Embryonic facial prominence (tissue), 1 donor: ENCODE measurements around the gene AGRP.

ENCODE experiments used
- DNase-seq: peaks from one replicate; pipeline ENCODE4 v3.0.0-alpha.2; 2016; ENCODE audit errors: extremely low spot score

AGRP gene

GRCh38 chr16:67445913-67446907 lies 37.1 kb downstream of the AGRP start:
- no peak for DNase-seq

DNA sequence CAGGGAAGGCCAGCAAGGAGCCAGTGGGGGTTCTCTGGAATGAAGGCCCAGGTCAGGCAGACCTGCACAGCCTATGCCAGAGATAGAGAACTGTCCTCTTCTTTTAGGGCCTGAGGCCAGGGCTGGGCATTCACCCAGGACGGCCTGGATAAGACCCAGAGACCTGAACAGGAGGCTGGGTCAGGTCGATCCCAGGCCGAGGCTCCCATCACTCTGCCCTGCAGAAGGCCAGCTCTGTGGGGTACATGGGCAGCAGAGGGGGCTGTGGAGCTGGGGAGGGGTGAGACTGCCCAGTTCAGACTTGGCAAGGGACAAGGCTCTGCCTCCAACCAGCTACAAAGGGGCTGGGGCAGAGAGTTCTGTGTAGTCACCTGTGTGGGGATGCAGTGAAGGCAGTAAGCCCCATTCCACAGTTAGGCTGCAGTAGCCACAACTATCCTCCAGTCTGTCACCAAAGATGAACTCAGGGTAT lies 37.9 kb downstream of the AGRP start:
- DNase-seq = no peak

- no peak for DNase-seq
Measured at GRCh38 chr16:67445126-67445426, 38.3 kb downstream of the AGRP start.

GRCh38 chr16:67444259-67445125 lies 38.9 kb downstream of the AGRP start:
- no peak for DNase-seq

DNA sequence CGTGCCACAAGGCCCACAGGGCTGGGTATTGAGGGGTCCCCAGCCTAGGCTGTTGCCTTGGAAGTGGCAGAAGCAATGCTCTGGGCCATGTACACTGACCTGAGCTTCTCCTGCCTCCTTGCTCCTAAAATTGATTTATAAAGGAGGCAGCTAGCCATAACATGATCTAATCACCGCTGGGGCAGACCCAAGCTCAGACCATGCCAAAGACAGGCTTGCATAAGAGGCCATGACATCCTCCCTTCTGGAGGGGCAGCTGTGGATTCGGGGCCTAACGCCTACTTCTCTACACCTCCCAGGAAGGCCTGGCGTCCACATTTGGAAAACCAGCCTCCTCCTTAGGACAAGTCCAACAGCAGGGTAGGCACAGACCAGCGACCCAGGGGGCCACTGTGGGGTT lies 40.1 kb downstream of the AGRP start:
- DNase-seq = no peak

GRCh38 chr16:67442581-67443255 lies 40.6 kb downstream of the AGRP start:
- no peak for DNase-seq

DNA sequence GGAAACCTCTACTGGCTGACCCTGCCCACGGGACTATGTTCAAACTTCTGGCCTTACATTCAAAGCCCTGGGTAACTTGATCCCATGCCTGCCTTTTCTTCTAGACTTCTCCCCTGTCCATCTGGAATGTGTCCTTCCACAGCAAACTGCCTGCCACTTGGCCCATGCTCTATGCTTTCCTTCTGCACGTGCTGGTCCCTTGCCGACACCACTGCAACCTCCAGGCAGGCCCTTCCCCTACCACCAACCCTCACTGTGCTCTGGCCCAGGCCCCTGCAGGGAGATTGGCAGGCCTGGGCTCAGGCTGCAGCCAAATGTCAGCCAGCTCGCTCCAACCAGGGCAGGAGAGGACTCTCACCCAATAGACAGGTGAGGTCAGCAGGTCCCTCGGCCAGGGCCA lies 41.4 kb downstream of the AGRP start:
- DNase-seq = no peak

GRCh38 chr16:67441271-67441753 lies 42.0 kb downstream of the AGRP start:
- DNase-seq = no peak

DNA sequence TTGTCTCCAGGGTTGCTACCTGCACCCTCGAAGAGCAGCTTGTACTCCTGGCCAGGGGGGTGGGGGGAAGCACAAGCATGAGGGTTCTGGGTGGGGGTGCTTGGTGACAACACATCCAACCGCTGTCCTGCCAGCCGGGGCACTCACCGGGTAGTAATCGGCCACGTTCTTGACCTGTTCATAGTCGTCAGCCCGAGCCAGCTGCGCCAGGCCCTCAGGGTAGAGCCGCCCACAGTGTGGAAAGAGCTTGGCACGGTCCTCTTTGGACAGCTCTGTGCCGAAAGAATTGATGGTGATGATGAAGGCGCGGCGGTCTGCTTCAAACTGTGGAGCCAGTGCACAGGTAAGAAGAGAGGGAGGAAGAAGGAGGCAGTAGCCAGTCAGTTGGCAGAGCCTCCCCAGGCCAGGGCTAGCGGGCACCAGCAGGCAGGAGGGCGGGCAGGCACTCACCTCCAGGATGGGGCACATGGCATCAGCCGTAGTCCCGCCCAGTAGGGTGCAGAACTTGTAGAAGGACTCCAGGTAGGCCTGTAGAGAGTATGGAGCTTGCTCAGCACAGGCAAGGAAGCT lies 44.4 kb downstream of the AGRP start:
- DNase-seq = no peak

GRCh38 chr16:67438098-67438791 lies 45.1 kb downstream of the AGRP start:
- DNase-seq = no peak

GRCh38 chr16:67437513-67437912 lies 45.8 kb downstream of the AGRP start:
- no peak for DNase-seq

- DNase-seq = no peak
Measured at GRCh38 chr16:67436640-67437193, 46.6 kb downstream of the AGRP start.

DNA sequence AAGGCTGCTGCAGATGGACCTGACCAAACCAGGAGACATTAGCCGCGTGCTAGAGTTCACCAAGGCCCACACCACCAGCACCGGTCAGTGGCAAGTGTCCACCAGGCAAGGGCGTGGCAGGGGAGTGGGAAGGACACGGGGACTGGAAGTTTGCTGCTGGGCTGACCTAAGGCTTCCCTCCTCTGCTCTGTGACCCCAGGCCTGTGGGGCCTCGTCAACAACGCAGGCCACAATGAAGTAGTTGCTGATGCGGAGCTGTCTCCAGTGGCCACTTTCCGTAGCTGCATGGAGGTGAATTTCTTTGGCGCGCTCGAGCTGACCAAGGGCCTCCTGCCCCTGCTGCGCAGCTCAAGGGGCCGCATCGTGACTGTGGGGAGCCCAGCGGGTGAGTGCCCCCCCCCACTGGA lies 47.6 kb downstream of the AGRP start:
- no peak for DNase-seq

DNA sequence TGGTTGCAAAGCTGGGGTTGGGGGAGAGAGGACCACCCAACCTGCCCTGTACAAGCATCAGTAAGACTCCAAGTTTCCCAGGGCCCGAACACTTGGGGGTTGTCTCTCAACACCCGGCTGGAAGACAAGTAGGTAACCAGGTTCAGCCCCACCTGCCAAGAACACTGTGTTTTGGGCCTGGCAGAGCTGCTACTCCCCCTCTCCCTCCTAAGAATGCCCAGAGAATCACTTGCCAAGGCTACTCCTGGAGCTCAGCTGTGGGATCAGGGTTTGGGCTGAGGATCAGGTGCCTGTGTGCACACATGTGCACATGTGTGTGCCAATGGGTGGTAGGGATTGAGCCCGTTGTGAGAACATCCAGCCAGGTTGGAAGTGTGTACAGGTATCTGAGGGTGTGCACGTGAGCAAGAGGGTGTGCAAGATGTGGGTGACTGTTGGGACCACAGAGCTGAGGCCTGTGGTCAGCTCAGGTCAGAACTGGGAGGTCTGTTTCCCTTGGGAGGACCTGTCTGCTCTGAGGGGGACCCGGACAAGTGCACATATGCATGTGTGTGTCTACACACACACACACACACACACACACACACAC lies 50.1 kb downstream of the AGRP start:
- no peak for DNase-seq
